RPMI8226 (cell line): ENCODE measurements around the gene ZBTB8OS.

Source experiments
- DNase-seq: peaks from one replicate; pipeline ENCODE4 v3.0.0-alpha.2; 2015

Gene ZBTB8OS

DNA sequence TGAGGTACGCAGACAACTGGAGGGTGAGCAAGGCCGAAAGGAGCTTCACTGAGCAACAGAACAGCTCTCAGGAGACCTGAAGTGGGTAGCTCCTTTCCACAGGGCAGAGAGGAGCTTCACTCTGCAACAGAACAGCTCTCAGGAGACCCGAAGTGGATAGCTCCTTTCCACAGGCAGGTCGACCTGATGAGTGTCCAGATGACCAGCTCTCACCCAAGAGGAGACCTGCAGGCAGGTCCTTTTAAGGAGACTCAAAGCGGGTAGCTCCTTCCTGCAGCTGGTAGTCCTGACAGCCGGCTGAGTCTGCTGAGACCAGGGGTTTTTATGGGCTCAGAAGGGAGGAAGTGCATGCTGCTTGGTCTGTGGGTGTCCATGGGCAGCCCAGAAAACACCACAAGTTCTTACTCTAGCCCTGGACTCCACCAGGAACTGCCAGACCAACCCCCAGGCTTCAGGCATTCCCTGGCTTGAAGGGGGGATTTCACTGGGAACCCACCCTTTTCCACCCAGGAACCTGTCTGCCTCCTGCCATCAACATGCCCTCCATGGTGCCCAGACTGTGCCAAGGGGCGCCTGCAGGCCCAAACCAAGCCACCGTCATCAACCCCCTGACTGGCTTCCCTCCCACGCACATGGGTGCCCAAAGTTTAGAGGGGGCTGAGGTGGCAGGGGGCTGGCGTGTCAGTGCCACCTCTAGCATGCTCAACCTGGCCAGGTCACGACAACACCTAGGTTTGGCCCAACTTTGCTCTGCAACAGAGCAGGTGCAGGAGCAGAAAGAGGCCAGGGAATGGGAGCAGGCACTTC lies 43.6 kb downstream of the ZBTB8OS start:
- peak; percentile 23 for DNase-seq

DNA sequence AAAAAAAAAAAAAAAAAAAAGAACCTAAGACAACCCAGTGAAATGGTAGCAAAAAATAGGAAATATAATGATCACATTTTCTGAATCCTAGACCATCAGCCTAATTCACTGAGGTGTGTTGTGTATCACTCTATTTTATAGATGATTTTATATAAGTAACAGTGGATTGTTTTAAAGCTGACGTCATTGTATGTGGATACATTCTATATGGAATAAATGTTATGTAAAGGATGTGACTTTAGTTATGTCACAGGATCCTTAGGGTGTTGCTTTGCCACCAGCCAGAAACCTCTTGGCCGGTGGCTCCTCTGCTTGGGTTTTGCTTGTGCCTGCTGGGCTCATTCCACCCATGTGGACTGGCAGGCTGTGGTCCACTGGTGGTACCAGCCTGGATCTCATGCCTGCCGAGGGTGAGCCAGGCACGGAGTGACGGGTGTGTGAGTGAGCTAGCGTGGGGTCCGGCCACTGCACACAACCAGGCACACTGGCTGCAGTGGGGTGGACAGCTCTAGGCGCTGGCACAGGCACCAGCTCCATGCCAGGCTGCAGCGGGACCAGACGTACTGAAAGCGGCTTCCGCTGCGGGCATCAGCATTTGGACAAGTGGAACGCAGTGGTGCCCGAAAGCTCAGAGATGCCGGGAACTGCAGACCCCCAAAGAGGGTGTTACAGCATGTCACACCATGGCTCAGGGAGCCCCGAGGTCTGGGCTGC lies 44.5 kb downstream of the ZBTB8OS start:
- DNase-seq = no peak

DNA sequence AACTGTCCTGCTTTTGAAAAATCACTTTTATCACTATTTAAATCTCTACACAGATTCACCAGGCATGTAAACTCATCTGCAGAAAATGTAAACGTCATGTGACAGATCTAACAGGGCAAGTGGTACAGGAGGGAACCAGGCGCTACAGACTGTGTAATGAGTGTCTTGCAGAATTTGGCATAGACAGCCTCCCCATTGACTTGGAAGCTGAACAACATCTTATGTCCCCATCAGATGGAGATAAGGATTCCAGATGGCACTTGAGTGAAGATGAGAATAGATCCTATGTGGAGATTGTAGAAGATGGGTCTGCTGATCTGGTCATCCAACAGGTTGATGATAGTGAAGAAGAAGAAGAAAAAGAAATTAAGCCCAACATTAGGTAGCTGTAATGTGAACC lies 50.3 kb downstream of the ZBTB8OS start:
- no peak for DNase-seq

DNA sequence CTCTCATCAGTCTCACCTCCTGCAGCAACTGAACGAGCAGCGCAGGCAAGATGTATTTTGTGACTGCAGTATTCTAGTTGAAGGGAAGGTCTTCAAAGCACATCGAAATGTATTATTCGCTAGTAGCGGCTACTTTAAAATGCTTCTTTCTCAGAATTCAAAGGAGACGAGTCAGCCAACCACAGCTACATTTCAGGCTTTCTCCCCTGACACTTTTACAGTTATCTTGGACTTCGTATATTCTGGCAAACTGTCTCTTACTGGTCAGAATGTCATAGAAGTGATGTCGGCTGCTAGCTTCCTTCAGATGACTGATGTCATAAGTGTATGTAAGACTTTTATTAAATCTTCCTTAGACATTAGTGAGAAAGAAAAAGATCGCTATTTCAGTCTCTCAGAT lies 57.4 kb downstream of the ZBTB8OS start:
- DNase-seq = no peak

DNA sequence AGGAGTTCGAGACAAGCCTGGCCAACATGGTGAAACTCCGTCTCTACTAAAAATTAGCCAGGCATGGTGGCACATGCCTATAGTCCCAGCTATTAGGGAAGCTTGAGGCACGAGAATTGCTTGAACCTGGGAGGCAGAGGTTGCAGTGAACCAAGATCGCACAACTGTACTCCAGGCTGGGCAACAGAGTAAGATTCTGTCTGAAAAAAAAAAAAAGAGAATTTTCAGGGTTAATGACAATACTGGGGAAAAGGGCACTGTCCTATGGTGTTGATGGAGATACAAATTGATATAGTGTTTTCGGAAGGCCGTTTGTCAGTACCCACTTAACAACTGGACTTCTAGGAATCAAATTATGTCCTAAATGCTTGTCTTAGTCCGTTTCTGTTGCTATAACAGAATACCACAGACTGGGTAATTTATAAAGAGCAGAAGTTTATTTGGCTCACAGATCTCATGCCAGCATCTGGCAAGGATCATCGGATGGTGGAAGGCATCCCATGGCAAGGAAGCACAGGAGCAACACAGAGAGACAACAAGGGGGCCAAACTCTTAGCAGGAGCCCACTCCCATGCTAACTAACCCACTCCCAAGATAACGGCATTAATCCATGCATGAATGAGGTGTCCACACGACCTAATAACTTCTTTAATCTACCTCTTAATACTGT lies 69.9 kb downstream of the ZBTB8OS start:
- no peak for DNase-seq
